Activated naive CD4-positive, alpha-beta T cell treated with anti-CD3 and anti-CD28 coated beads, Interleukin-2, amount 50 U/mL, for 72 hours (primary cell): Measurements from ENCODE around the gene NOS1AP. TPM values are rescaled to one million over a fixed set of nuclear protein-coding genes. Genes with fewer than 3 reads are reported as not detected.

Experiments
- ATAC-seq, 2 donors: fragments of 150-1000 bp; cut with Tn5 transposase; 2 replicates each; pipeline ENCODE4 v1.10.0; 2021; ENCODE audit warnings: mild to moderate bottlenecking in 2 of 2, moderate library complexity in 2 of 2
- DNase-seq, 2 donors: peaks; one replicate each; pipeline ENCODE4 v3.0.0; 2021 to 2022; ENCODE audit warnings: low spot score in 2 of 2
- H3K27ac Mint-ChIP-seq, 2 donors: one replicate each; pipeline ENCODE4 v1.8.0; 2022; ENCODE audit warnings: mild to moderate bottlenecking in 2 of 2, mixed read lengths in 2 of 2
- H3K36me3 Mint-ChIP-seq, 2 donors: one replicate each; pipeline ENCODE4 v1.8.0; 2022; ENCODE audit warnings: mixed read lengths in 2 of 2
- H3K9me3 Mint-ChIP-seq, 2 donors: one replicate each; pipeline ENCODE4 v1.8.0; 2022; ENCODE audit warnings: mixed read lengths in 2 of 2
- total RNA-seq, 2 donors: library from RNA; stranded (reverse); gene quantifications; one replicate each; pipeline ENCODE4 v1.2.3, GENCODE V29; 2022

The NOS1AP gene
- total RNA-seq, 2 donors from 2014 or later, result 0.18 to 0.27 TPM

GRCh38 chr1:162353078-162353477 is 283.6 kb downstream of the NOS1AP start:
- no peak for ATAC-seq
- DNase-seq, result no peak
- no peaks in the 10 kb centered on the region for H3K9me3 Mint-ChIP-seq
- H3K36me3 Mint-ChIP-seq, result no peaks in the 10 kb centered on the region
- no peak overlapping the region for H3K27ac Mint-ChIP-seq

- Mint-ChIP-seq H3K9me3 (no peaks in the 10 kb centered on the region), H3K36me3 (no peaks in the 10 kb centered on the region), H3K27ac (no peak overlapping the region)
- DNase-seq (no peak), ATAC-seq (no peak)
Observed at GRCh38 chr1:162353702-162354101, 284.2 kb downstream of the NOS1AP start.

- no peak for ATAC-seq
- Mint-ChIP-seq H3K36me3 (no peaks in the 10 kb centered on the region), H3K27ac (no peak overlapping the region), H3K9me3 (no peaks in the 10 kb centered on the region)
- no peak for DNase-seq
Observed at GRCh38 chr1:162357681-162358266, 288.3 kb downstream of the NOS1AP start.

- Mint-ChIP-seq H3K9me3 (no peaks in the 10 kb centered on the region), H3K36me3 (no peaks in the 10 kb centered on the region), H3K27ac (no peak overlapping the region)
- no peak for DNase-seq
- no peak for ATAC-seq
Observed at GRCh38 chr1:162358928-162359327, 289.4 kb downstream of the NOS1AP start.

- Mint-ChIP-seq H3K36me3 (no peaks in the 10 kb centered on the region), H3K27ac (peak overlapping the region in 1 of 2 donors; percentile 36), H3K9me3 (no peaks in the 10 kb centered on the region)
- no peak for ATAC-seq
- DNase-seq, result no peak
Observed at GRCh38 chr1:162359523-162360236, 290.2 kb downstream of the NOS1AP start.

GRCh38 chr1:162360237-162360873 is 290.9 kb downstream of the NOS1AP start:
- no peak for DNase-seq
- no peak for ATAC-seq
- peak overlapping the region in 1 of 2 donors; percentile 36 for H3K27ac Mint-ChIP-seq
- no peaks in the 10 kb centered on the region for H3K9me3 Mint-ChIP-seq
- H3K36me3 Mint-ChIP-seq, result no peaks in the 10 kb centered on the region

GRCh38 chr1:162360874-162361260 is 291.4 kb downstream of the NOS1AP start:
- H3K9me3 Mint-ChIP-seq, result no peaks in the 10 kb centered on the region
- ATAC-seq, result no peak

GRCh38 chr1:162361349-162361748 is 291.9 kb downstream of the NOS1AP start:
- DNase-seq (no peak), ATAC-seq (no peak)
- H3K27ac Mint-ChIP-seq, result no peak overlapping the region
- no peaks in the 10 kb centered on the region for H3K9me3 Mint-ChIP-seq
- H3K36me3 Mint-ChIP-seq, result no peaks in the 10 kb centered on the region

More at GRCh38 chr1:162360874-162361260, 291.4 kb downstream of the NOS1AP start:
- DNase-seq, result no peak
- Mint-ChIP-seq H3K36me3 (no peaks in the 10 kb centered on the region), H3K27ac (no peak overlapping the region)

GRCh38 chr1:162363823-162364222 is 294.3 kb downstream of the NOS1AP start:
- ATAC-seq (no peak), DNase-seq (no peak)
- H3K27ac Mint-ChIP-seq, result no peak overlapping the region
- no peaks in the 10 kb centered on the region for H3K36me3 Mint-ChIP-seq
- no peaks in the 10 kb centered on the region for H3K9me3 Mint-ChIP-seq

GRCh38 chr1:162364498-162364897 is 295.0 kb downstream of the NOS1AP start:
- H3K36me3 Mint-ChIP-seq, result no peaks in the 10 kb centered on the region
- H3K9me3 Mint-ChIP-seq, result no peaks in the 10 kb centered on the region
- H3K27ac Mint-ChIP-seq, result no peak overlapping the region
- ATAC-seq (no peak), DNase-seq (no peak)

- H3K9me3 Mint-ChIP-seq, result no peaks in the 10 kb centered on the region
- no peak for DNase-seq
- no peaks in the 10 kb centered on the region for H3K36me3 Mint-ChIP-seq
- no peak for ATAC-seq
- no peak overlapping the region for H3K27ac Mint-ChIP-seq
Observed at GRCh38 chr1:162365284-162366020, 296.0 kb downstream of the NOS1AP start.

- Mint-ChIP-seq H3K9me3 (no peaks in the 10 kb centered on the region), H3K36me3 (no peaks in the 10 kb centered on the region), H3K27ac (no peak overlapping the region)
- DNase-seq, result no peak
- no peak for ATAC-seq
Observed at GRCh38 chr1:162366149-162366548, 296.7 kb downstream of the NOS1AP start.

GRCh38 chr1:162366671-162367070 is 297.2 kb downstream of the NOS1AP start:
- Mint-ChIP-seq H3K9me3 (no peaks in the 10 kb centered on the region), H3K27ac (no peak overlapping the region), H3K36me3 (no peaks in the 10 kb centered on the region)
- DNase-seq, result no peak
- no peak for ATAC-seq

GRCh38 chr1:162367073-162367472 is 297.6 kb downstream of the NOS1AP start:
- H3K27ac Mint-ChIP-seq, result no peak overlapping the region
- DNase-seq (no peak), ATAC-seq (no peak)

GRCh38 chr1:162367772-162368171 is 298.3 kb downstream of the NOS1AP start:
- Mint-ChIP-seq H3K9me3 (no peaks in the 10 kb centered on the region), H3K36me3 (no peaks in the 10 kb centered on the region), H3K27ac (no peak overlapping the region)
- no peak for ATAC-seq
- DNase-seq, result no peak

More at GRCh38 chr1:162367073-162367472, 297.6 kb downstream of the NOS1AP start:
- H3K36me3 Mint-ChIP-seq, result no peaks in the 10 kb centered on the region
- H3K9me3 Mint-ChIP-seq, result no peaks in the 10 kb centered on the region

- Mint-ChIP-seq H3K9me3 (no peaks in the 10 kb centered on the region), H3K27ac (no peak overlapping the region), H3K36me3 (no peaks in the 10 kb centered on the region)
- DNase-seq, result no peak
- no peak for ATAC-seq
Observed at GRCh38 chr1:162368451-162368850, 299.0 kb downstream of the NOS1AP start.

- no peaks in the 10 kb centered on the region for H3K9me3 Mint-ChIP-seq
- ATAC-seq (no peak), DNase-seq (no peak)
- H3K36me3 Mint-ChIP-seq, result no peaks in the 10 kb centered on the region
- no peak overlapping the region for H3K27ac Mint-ChIP-seq
Observed at GRCh38 chr1:162369571-162369970, 300.1 kb downstream of the NOS1AP start.
